AG09319 (cell line): ENCODE data around the gene SPATA13.
"Not testable (repeated sequence)": the region's sequence is repeated elsewhere in the genome, so short reads cannot be mapped to it uniquely, and the experiment has no call there.

Experiments used
- DNase-seq: peaks from one replicate; pipeline ENCODE4 v3.0.0-alpha.2; 2010; ENCODE audit warnings: low read depth; ENCODE audit errors: extremely low read depth
- TF ChIP-seq, protein P1 (sequence below): IDR thresholded peaks from 2 replicates; pipeline ENCODE4 v1.5.1; 2011; ENCODE audit warnings: low read depth, mild to moderate bottlenecking, inconsistent platforms, low read length, moderate library complexity

The SPATA13 gene

GRCh38 chr13:24160458-24161009 is at the start of gene SPATA13:
Gene SPATA13 (plus strand): TSS chr13:24160720. CDS start chr13:24222930, 62,210 bp downstream.
- DNase-seq: peak; percentile 80
- TF ChIP-seq, protein P1, sequence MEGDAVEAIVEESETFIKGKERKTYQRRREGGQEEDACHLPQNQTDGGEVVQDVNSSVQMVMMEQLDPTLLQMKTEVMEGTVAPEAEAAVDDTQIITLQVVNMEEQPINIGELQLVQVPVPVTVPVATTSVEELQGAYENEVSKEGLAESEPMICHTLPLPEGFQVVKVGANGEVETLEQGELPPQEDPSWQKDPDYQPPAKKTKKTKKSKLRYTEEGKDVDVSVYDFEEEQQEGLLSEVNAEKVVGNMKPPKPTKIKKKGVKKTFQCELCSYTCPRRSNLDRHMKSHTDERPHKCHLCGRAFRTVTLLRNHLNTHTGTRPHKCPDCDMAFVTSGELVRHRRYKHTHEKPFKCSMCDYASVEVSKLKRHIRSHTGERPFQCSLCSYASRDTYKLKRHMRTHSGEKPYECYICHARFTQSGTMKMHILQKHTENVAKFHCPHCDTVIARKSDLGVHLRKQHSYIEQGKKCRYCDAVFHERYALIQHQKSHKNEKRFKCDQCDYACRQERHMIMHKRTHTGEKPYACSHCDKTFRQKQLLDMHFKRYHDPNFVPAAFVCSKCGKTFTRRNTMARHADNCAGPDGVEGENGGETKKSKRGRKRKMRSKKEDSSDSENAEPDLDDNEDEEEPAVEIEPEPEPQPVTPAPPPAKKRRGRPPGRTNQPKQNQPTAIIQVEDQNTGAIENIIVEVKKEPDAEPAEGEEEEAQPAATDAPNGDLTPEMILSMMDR: no peak

DNA sequence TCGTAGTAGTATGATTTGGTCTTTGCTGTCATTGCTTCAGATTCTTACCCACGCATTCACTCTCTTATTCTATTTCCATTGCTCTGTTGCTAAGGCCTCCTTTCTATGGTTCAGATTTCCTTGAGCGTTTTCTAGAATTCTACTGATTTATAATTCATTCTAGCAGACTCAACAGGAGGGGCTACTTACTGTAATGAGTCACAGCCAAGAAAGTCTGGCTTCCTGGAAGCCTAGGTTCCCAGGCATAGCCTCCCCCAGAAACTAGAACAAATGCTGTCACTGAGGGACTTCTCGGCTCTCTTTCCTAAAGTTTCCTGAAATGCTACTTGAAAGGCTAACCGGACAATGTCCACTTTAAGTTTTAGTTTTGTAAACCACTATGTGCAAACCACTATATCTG is 47.7 kb upstream of the SPATA13 start:
- TF ChIP-seq, protein P1: no peak
- DNase-seq: no peak

GRCh38 chr13:24115671-24116070 is 44.8 kb upstream of the SPATA13 start:
- DNase-seq: no peak
- TF ChIP-seq, protein P1: no peak

GRCh38 chr13:24116131-24116530 is 44.4 kb upstream of the SPATA13 start:
- TF ChIP-seq, protein P1: no peak
- no peak for DNase-seq

- no peak for DNase-seq
- TF ChIP-seq, protein P1: no peak
These were observed 41.9 kb upstream of the SPATA13 start for GRCh38 chr13:24118576-24118975.

- no peak for DNase-seq
- TF ChIP-seq, protein P1: no peak
These were observed 40.7 kb upstream of the SPATA13 start for GRCh38 chr13:24119626-24120508.

DNA sequence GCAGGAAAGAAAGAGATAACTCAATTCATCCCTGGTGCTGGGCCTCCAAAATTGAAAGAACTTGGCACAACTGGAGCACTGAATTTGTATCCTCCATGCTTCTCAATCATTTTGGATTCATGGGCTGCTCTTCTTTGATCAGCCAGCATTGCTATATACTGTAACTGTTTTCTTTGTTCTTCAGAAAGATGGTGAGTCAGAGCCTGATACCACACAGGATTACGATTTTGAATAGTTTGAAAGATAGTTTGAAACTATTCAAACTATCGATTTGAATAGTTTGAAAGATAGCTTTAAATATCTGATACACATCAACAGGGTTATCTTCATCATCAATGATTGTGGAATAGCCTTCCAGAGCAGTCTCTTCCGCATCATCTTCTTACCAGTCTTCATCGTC is 38.5 kb upstream of the SPATA13 start:
- DNase-seq: not testable (repeated sequence)
